Measurements from ENCODE around the gene F8A3. TPM values are rescaled to one million over a fixed set of nuclear protein-coding genes. Genes with fewer than 3 reads are reported as not detected.
"Not testable (repeated sequence)": the region's sequence is repeated elsewhere in the genome, so short reads cannot be mapped to it uniquely, and the experiment has no call there.

The F8A3 gene
- total RNA-seq (2014; rRNA removed; shearing (Covaris generic)) = 0.41 and 0.57 TPM in 2 replicates

GRCh38 chrX:155458471-155458870, at the start of gene F8A3:
TSS of gene F8A3 (minus strand) at chrX:155458620. CDS start at chrX:155458600, 20 bp downstream.
- not testable (repeated sequence) for DNase-seq (ENCODE audit: low spot score)

- DNase-seq (ENCODE audit: low spot score) = no peak
These were observed 46.9 kb upstream of the F8A3 start for GRCh38 chrX:155505296-155505695.

GRCh38 chrX:155495134-155495533, 36.7 kb upstream of the F8A3 start:
- not testable (repeated sequence) for DNase-seq (ENCODE audit: low spot score)

GRCh38 chrX:155491421-155491820, 33.0 kb upstream of the F8A3 start:
- not testable (repeated sequence) for DNase-seq (ENCODE audit: low spot score)

- not testable (repeated sequence) for DNase-seq (ENCODE audit: low spot score)
These were observed 18.7 kb upstream of the F8A3 start for GRCh38 chrX:155477136-155477535.

- DNase-seq (ENCODE audit: low spot score) = not testable (repeated sequence)
These were observed 8.0 kb upstream of the F8A3 start for GRCh38 chrX:155466269-155466938.

- DNase-seq (ENCODE audit: low spot score) = not testable (repeated sequence)
These were observed 2.1 kb upstream of the F8A3 start for GRCh38 chrX:155460501-155460900.

- DNase-seq (ENCODE audit: low spot score) = not testable (repeated sequence)
These were observed 516 bp downstream of the F8A3 start for GRCh38 chrX:155457761-155458447.

- no peak for DNase-seq (ENCODE audit: low spot score)
These were observed 17.3 kb downstream of the F8A3 start for GRCh38 chrX:155441097-155441496.

- no peak for DNase-seq (ENCODE audit: low spot score)
These were observed 22.7 kb downstream of the F8A3 start for GRCh38 chrX:155435744-155436112.

- no peak for DNase-seq (ENCODE audit: low spot score)
These were observed 23.3 kb downstream of the F8A3 start for GRCh38 chrX:155434906-155435743.

GRCh38 chrX:155417769-155418168, 40.7 kb downstream of the F8A3 start:
- DNase-seq (ENCODE audit: low spot score) = no peak

Other genes with a start within 250 kb of the F8A3 start
- gene VBP1, start 242.2 kb downstream of the F8A3 start, total RNA-seq (2014; rRNA removed; shearing (Covaris generic)) = 290 and 312 TPM in 2 replicates
- 4.0 and 5.5 TPM in 2 replicates for gene RAB39B, start 194.1 kb downstream of the F8A3 start, total RNA-seq (2014; rRNA removed; shearing (Covaris generic))
- 2.6 and 4.8 TPM in 2 replicates for gene CLIC2, start 124.0 kb downstream of the F8A3 start, total RNA-seq (2014; rRNA removed; shearing (Covaris generic))
- gene F8A2, start 76.5 kb downstream of the F8A3 start, total RNA-seq (2014; rRNA removed; shearing (Covaris generic)) = not detected in 2 replicates
- gene SPRY3, start 154.0 kb upstream of the F8A3 start, total RNA-seq (2014; rRNA removed; shearing (Covaris generic)) = 0.43 TPM in 2 replicates
- gene TMLHE, start 154.3 kb upstream of the F8A3 start, total RNA-seq (2014; rRNA removed; shearing (Covaris generic)) = 18.3 and 21.5 TPM in 2 replicates

All from A172 (cell line).